Natural killer cell treated with Interleukin-12 subunit alpha and Interleukin-12 subunit beta and Interleukin-15 and Interleukin-18, amount 100 ng/mL, for 72 hours (primary cell): ENCODE measurements around the gene ACE2. TPM values are rescaled to one million over a fixed set of nuclear protein-coding genes. Genes with fewer than 3 reads are reported as not detected.
A peak's percentile ranks its signal among the peaks of the same experiment; 100 is the strongest.

ENCODE experiments used
- ATAC-seq, 2 donors: fragments of 150-1000 bp; cut with Tn5 transposase in 1 of 2; sonication (Bioruptor Pico), chemical (Tn5 transposase) in 1 of 2; 2 replicates each; pipeline ENCODE4 v1.10.0; 2021
- DNase-seq: peaks from one replicate; pipeline ENCODE4 v3.0.0; 2022; ENCODE audit warnings: low spot score
- H3K27ac Mint-ChIP-seq, 2 donors: 1 replicate in 1 of 2; 2 replicates in 1 of 2; pipeline ENCODE4 v1.8.0; 2022; ENCODE audit warnings: mixed read lengths in 2 of 2, mild to moderate bottlenecking in 1 of 2, moderate library complexity in 1 of 2
- H3K27me3 Mint-ChIP-seq, 2 donors: 1 replicate in 1 of 2; 2 replicates in 1 of 2; pipeline ENCODE4 v1.8.0; 2022; ENCODE audit warnings: mixed read lengths in 2 of 2
- H3K36me3 Mint-ChIP-seq: one replicate; pipeline ENCODE4 v1.8.0; 2022; ENCODE audit warnings: mixed read lengths
- H3K4me1 Mint-ChIP-seq, 2 donors: 1 replicate in 1 of 2; 2 replicates in 1 of 2; pipeline ENCODE4 v1.8.0; 2022; ENCODE audit warnings: low read depth in 2 of 2, mixed read lengths in 2 of 2, mild to moderate bottlenecking in 1 of 2
- H3K4me3 Mint-ChIP-seq: one replicate; pipeline ENCODE4 v1.8.0; 2022; ENCODE audit warnings: mixed read lengths
- H3K9me3 Mint-ChIP-seq: 2 replicates; pipeline ENCODE4 v1.8.0; 2022; ENCODE audit warnings: mixed read lengths
- total RNA-seq, 2 donors: library from RNA; stranded (reverse); gene quantifications; one replicate each; pipeline ENCODE4 v1.2.3, GENCODE V29; 2022

ACE2 gene
- total RNA-seq, 2 donors from 2014 or later, result not detected

GRCh38 chrX:15564981-15565579 is 35.7 kb downstream of the ACE2 start:
- H3K36me3 Mint-ChIP-seq, result no peaks in the 10 kb centered on the region
- H3K4me3 Mint-ChIP-seq, result no peak overlapping the region
- H3K4me1 Mint-ChIP-seq, result peaks cover 4 to 6% of the 10 kb centered on the region in 2 donors
- H3K27ac Mint-ChIP-seq, result no peak overlapping the region
- H3K27me3 Mint-ChIP-seq, result peaks cover 7 to 21% of the 10 kb centered on the region in 2 donors
- ATAC-seq (peak in 1 of 2 donors; percentile 50), DNase-seq (no peak)
- no peaks in the 10 kb centered on the region for H3K9me3 Mint-ChIP-seq

DNA sequence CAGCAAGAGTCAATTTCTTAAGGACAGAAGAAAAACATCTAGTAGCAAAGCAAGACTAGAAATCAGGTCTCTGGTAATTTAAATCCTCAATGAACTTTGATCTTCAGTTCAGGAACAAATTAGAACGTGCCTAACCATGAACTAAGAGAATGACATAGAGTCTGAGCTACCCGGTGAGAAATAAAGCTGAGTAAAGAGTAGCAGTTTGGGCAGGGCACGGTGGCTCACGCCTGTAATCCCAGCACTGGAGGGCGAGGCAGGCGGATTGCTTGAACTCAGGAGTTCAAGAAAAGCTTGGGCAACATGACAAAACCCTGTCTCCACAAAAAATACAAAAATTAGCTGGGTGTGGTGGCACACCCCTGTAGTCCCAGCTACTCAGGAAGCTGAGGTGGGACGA is 37.7 kb downstream of the ACE2 start:
- H3K9me3 Mint-ChIP-seq, result no peaks in the 10 kb centered on the region
- DNase-seq (no peak), ATAC-seq (no peak)
- peaks cover 4 to 6% of the 10 kb centered on the region in 2 donors for H3K4me1 Mint-ChIP-seq
- no peak overlapping the region for H3K27ac Mint-ChIP-seq
- no peaks in the 10 kb centered on the region for H3K36me3 Mint-ChIP-seq
- peaks cover 7 to 21% of the 10 kb centered on the region in 2 donors for H3K27me3 Mint-ChIP-seq
- H3K4me3 Mint-ChIP-seq, result no peak overlapping the region

- H3K4me1 Mint-ChIP-seq, result no peaks in the 10 kb centered on the region
- DNase-seq, result no peak
- H3K36me3 Mint-ChIP-seq, result no peaks in the 10 kb centered on the region
- no peak overlapping the region for H3K27ac Mint-ChIP-seq
- ATAC-seq, result no peak
- H3K27me3 Mint-ChIP-seq, result peaks cover 0 to 14% of the 10 kb centered on the region in 2 donors
- H3K9me3 Mint-ChIP-seq, result no peaks in the 10 kb centered on the region
- no peak overlapping the region for H3K4me3 Mint-ChIP-seq
These were observed 39.8 kb downstream of the ACE2 start for GRCh38 chrX:15560924-15561323.

GRCh38 chrX:15559227-15559626 is 41.5 kb downstream of the ACE2 start:
- Mint-ChIP-seq H3K9me3 (no peaks in the 10 kb centered on the region), H3K27me3 (peaks cover 0 to 10% of the 10 kb centered on the region in 2 donors), H3K4me1 (no peaks in the 10 kb centered on the region), H3K4me3 (no peak overlapping the region), H3K27ac (no peak overlapping the region), H3K36me3 (no peaks in the 10 kb centered on the region)
- DNase-seq, result no peak
- no peak for ATAC-seq

DNA sequence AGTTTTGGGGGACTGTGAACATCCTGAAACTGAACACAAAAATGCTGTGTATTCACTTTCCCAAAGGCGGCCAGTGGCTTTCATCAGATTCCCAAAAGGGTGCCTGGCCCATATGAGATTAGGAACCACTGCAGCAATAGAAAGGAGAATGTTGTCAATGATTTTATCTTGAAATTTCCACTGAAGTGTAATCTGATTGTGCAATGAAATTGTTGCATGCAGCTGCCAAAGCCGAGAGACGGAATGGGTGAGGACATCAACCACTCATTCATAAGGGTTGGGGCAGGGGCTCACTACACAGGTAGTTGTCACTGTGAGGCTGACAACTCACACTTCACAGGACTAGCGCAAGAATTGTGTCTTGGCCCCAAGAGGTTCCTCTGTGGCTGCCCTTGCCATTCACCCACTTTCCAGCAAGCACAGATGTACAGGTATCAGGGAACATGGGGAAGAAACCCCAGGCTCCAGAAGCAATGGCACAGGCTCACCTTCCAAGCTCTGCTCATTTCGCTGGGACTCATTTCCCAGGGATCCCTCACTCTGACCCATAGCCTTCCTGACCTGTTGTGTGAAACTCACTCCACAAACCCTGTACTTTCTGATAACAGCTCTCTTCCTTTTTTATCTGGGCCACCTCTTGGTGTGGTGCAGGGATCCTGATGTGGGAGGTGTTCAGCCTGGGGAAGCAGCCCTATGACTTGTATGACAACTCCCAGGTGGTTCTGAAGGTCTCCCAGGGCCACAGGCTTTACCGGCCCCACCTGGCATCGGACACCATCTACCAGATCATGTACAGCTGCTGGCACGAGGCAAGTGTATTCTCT is 51.4 kb downstream of the ACE2 start:
- Mint-ChIP-seq H3K36me3 (no peaks in the 10 kb centered on the region), H3K4me1 (peaks cover 0 to 5% of the 10 kb centered on the region in 2 donors), H3K27me3 (peaks cover 0 to 25% of the 10 kb centered on the region in 2 donors), H3K9me3 (no peaks in the 10 kb centered on the region), H3K4me3 (no peak overlapping the region), H3K27ac (no peak overlapping the region)
- ATAC-seq, result no peak
- no peak for DNase-seq

GRCh38 chrX:15547356-15547755 is 53.4 kb downstream of the ACE2 start:
- H3K9me3 Mint-ChIP-seq, result no peaks in the 10 kb centered on the region
- H3K27ac Mint-ChIP-seq, result no peak overlapping the region
- H3K4me1 Mint-ChIP-seq, result peaks cover 0 to 5% of the 10 kb centered on the region in 2 donors
- H3K36me3 Mint-ChIP-seq, result no peaks in the 10 kb centered on the region
- H3K27me3 Mint-ChIP-seq, result peaks cover 0 to 30% of the 10 kb centered on the region in 2 donors
- H3K4me3 Mint-ChIP-seq, result no peak overlapping the region
- ATAC-seq (no peak), DNase-seq (no peak)

GRCh38 chrX:15546745-15547144 is 54.0 kb downstream of the ACE2 start:
- H3K9me3 Mint-ChIP-seq, result no peaks in the 10 kb centered on the region
- H3K27me3 Mint-ChIP-seq, result peaks cover 0 to 30% of the 10 kb centered on the region in 2 donors

GRCh38 chrX:15530318-15530717 is 70.4 kb downstream of the ACE2 start:
- Mint-ChIP-seq H3K9me3 (no peaks in the 10 kb centered on the region), H3K4me3 (no peak overlapping the region), H3K27me3 (peaks cover 0 to 33% of the 10 kb centered on the region in 2 donors), H3K4me1 (peaks cover 0 to 4% of the 10 kb centered on the region in 2 donors), H3K36me3 (no peaks in the 10 kb centered on the region), H3K27ac (no peak overlapping the region)
- no peak for ATAC-seq
- DNase-seq, result no peak

More at GRCh38 chrX:15546745-15547144, 54.0 kb downstream of the ACE2 start:
- Mint-ChIP-seq H3K4me3 (no peak overlapping the region), H3K27ac (peak overlapping the region in 1 of 2 donors; percentile 43), H3K4me1 (peaks cover 0 to 5% of the 10 kb centered on the region in 2 donors), H3K36me3 (no peaks in the 10 kb centered on the region)
- ATAC-seq, result peak in 1 of 2 donors; percentile 63
- DNase-seq, result no peak

DNA sequence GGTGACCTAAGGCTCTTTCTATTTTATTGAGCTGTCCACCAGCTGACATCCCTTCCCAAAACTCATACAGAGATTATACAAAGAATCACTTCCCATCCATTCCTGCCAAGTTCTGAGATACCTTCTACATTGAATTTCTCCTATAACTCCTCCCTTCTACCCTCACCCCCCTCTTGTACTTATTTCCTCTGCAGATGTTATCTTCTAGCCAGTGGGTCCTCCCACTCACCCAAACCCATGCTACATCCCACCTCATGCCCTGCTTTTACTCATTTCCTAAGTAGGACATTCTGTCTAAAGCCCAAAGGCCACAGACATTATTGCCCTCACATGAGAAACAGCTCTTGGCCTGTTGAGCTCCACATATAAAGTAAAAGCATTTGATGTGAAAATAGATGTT is 71.6 kb downstream of the ACE2 start:
- Mint-ChIP-seq H3K9me3 (no peaks in the 10 kb centered on the region), H3K27ac (no peak overlapping the region), H3K27me3 (peaks cover 0 to 31% of the 10 kb centered on the region in 2 donors), H3K4me1 (peaks cover 0 to 4% of the 10 kb centered on the region in 2 donors), H3K4me3 (no peak overlapping the region), H3K36me3 (no peaks in the 10 kb centered on the region)
- no peak for ATAC-seq
- DNase-seq, result no peak

DNA sequence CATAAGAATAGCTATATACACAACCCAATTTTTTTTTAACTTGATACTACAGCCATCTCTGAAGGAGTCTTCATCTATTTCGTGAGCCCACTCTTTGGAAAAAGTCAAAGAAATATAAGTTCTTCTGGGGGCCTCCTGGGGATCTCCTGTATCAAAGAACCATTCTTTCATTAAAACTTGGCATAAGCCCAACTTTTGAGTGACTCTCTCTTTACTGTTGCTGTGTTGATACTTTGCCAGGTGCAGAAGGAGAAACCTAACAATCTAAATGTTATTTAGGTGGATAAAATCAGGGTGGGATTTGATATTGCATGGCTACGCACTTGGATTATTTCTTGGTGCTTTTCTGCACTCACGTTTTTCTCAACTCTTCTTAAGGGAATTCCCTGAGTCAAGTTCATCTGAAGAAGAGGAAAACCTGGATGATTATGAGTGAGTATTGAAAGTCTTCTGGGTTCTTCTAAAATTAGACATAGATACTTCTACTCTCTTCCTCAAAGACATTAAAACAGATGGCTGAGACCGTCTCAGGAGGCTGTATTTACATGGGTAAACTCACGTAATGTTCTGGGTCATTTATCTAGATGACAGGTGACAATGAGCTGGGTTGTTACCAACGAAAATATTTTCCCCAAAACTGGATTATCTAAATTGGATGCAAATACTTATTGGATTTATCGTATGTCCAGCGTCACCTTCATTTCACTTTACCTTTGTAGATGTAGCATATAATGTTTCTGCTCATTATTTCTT is 74.9 kb downstream of the ACE2 start:
- Mint-ChIP-seq H3K4me3 (no peak overlapping the region), H3K27ac (no peak overlapping the region), H3K36me3 (no peaks in the 10 kb centered on the region), H3K9me3 (no peaks in the 10 kb centered on the region), H3K4me1 (peaks cover 0 to 4% of the 10 kb centered on the region in 2 donors), H3K27me3 (peaks cover 21 to 34% of the 10 kb centered on the region in 2 donors)
- DNase-seq (no peak), ATAC-seq (no peak)

DNA sequence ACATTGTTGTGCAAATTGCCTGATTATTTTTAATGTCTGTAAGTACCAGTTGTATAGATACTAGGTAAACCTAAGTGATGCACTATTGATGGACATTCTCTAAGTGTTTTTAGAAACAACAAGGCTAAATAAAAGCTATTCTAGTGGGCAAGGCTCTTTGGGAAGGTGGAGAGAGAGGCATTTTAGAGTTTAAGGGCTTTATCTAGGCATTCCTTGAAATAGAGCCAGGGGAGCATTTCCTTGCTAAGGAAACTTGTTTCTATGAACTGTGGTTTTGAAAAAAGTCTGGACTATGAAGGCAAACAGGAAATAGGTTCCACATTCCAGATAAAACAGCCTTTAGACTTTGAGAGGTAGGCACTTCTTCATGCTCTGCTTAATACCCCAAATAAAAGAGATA is 76.3 kb downstream of the ACE2 start:
- H3K36me3 Mint-ChIP-seq, result no peaks in the 10 kb centered on the region
- no peak overlapping the region for H3K4me3 Mint-ChIP-seq
- H3K27me3 Mint-ChIP-seq, result peaks cover 21 to 31% of the 10 kb centered on the region in 2 donors

GRCh38 chrX:15523088-15523487 is 77.7 kb downstream of the ACE2 start:
- no peak for ATAC-seq
- no peak overlapping the region for H3K27ac Mint-ChIP-seq
- no peaks in the 10 kb centered on the region for H3K9me3 Mint-ChIP-seq
- H3K4me3 Mint-ChIP-seq, result no peak overlapping the region
- no peak for DNase-seq
- H3K4me1 Mint-ChIP-seq, result no peaks in the 10 kb centered on the region
- no peaks in the 10 kb centered on the region for H3K36me3 Mint-ChIP-seq
- H3K27me3 Mint-ChIP-seq, result peaks cover 21 to 30% of the 10 kb centered on the region in 2 donors

More for the DNA sequence above, 76.3 kb downstream of the ACE2 start:
- no peaks in the 10 kb centered on the region for H3K9me3 Mint-ChIP-seq
- ATAC-seq (no peak), DNase-seq (no peak)
- H3K4me1 Mint-ChIP-seq, result peaks cover 0 to 4% of the 10 kb centered on the region in 2 donors
- no peak overlapping the region for H3K27ac Mint-ChIP-seq

- no peaks in the 10 kb centered on the region for H3K4me1 Mint-ChIP-seq
- no peaks in the 10 kb centered on the region for H3K9me3 Mint-ChIP-seq
- no peak overlapping the region for H3K27ac Mint-ChIP-seq
- H3K4me3 Mint-ChIP-seq, result no peak overlapping the region
- H3K27me3 Mint-ChIP-seq, result peaks cover 21 to 26% of the 10 kb centered on the region in 2 donors
- no peak for DNase-seq
- no peaks in the 10 kb centered on the region for H3K36me3 Mint-ChIP-seq
- ATAC-seq, result no peak
These were observed 78.3 kb downstream of the ACE2 start for GRCh38 chrX:15522464-15522863.

- Mint-ChIP-seq H3K27me3 (peaks cover 0 to 22% of the 10 kb centered on the region in 2 donors), H3K9me3 (no peaks in the 10 kb centered on the region), H3K4me1 (no peaks in the 10 kb centered on the region), H3K27ac (no peak overlapping the region), H3K4me3 (no peak overlapping the region), H3K36me3 (no peaks in the 10 kb centered on the region)
- DNase-seq (no peak), ATAC-seq (no peak)
These were observed 84.8 kb downstream of the ACE2 start for GRCh38 chrX:15515931-15516330.
